Lung (tissue), 12 donors: ENCODE measurements around the gene NLE1. TPM values are rescaled to one million over a fixed set of nuclear protein-coding genes. Genes with fewer than 3 reads are reported as not detected.
"Not testable (repeated sequence)": the region's sequence is repeated elsewhere in the genome, so short reads cannot be mapped to it uniquely, and the experiment has no call there.

Source experiments
- ATAC-seq: fragments of 200-7000 bp; cut with Tn5 transposase; one replicate; pipeline ENCODE4 v1.9.1; 2020; ENCODE audit warnings: moderate number of reproducible peaks; ENCODE audit not compliant: insufficient read depth, low FRiP score
- DNase-seq, 3 donors: peaks; one replicate each; pipeline ENCODE4 v3.0.0-alpha.2; 2013 to 2017
- H3K27ac ChIP-seq, 2 donors: one replicate each; pipeline ENCODE4 v1.5.1; 2013; ENCODE audit warnings: mild to moderate bottlenecking in 2 of 2, moderate library complexity in 2 of 2, control low read depth in 1 of 2, inconsistent platforms in 1 of 2, low read depth in 1 of 2, low read length in 1 of 2
- H3K27me3 ChIP-seq, 3 donors: one replicate each; pipeline ENCODE4 v1.5.1; 2013; ENCODE audit warnings: low read length in 2 of 3; ENCODE audit not compliant: control insufficient read depth in 3 of 3, insufficient read depth in 3 of 3
- H3K36me3 ChIP-seq, 4 donors: one replicate each; pipeline ENCODE4 v1.5.1; 2013; ENCODE audit warnings: low read length in 4 of 4, mild to moderate bottlenecking in 1 of 4, moderate library complexity in 1 of 4; ENCODE audit not compliant: control insufficient read depth in 4 of 4, insufficient read depth in 4 of 4
- H3K4me1 ChIP-seq, 5 donors: one replicate each; pipeline ENCODE4 v1.5.1; 2013; ENCODE audit warnings: low read length in 5 of 5, mild to moderate bottlenecking in 2 of 5, moderate library complexity in 1 of 5; ENCODE audit not compliant: control insufficient read depth in 5 of 5, insufficient read depth in 5 of 5
- H3K4me3 ChIP-seq: one replicate; pipeline ENCODE4 v1.5.1; 2013; ENCODE audit warnings: mild to moderate bottlenecking, control low read depth, moderate library complexity
- H3K9ac ChIP-seq, 2 donors: one replicate each; pipeline ENCODE4 v1.5.1; 2013; ENCODE audit warnings: low read length in 2 of 2, control low read depth in 1 of 2; ENCODE audit not compliant: insufficient read depth in 1 of 2
- H3K9me3 ChIP-seq, 4 donors: one replicate each; pipeline ENCODE4 v1.5.1; 2013; ENCODE audit warnings: low read length in 3 of 4, mild to moderate bottlenecking in 1 of 4, moderate library complexity in 1 of 4; ENCODE audit not compliant: control insufficient read depth in 4 of 4, insufficient read depth in 3 of 4
- WGBS, 2 donors: extraction: QIAGEN DNeasy Blood & Tissue Kit; methylation state at CpG; one replicate each; pipeline ENCODE4 v1.1.7; 2013; 5-methylcytosine and 5-hydroxymethylcytosine counted together
- polyA plus RNA-seq, 2 donors: library from polyadenylated mRNA; stranded (reverse); fragments of 200-250 nt; gene quantifications; one replicate each; pipeline ENCODE4 v1.2.1, GENCODE V29; 2013
- total RNA-seq, 2 donors: library from RNA; depleted of rRNA in 1 of 2; stranded (reverse); fragments of >200 nt in 1 of 2; gene quantifications; one replicate each; pipeline ENCODE4 v1.2.1, GENCODE V29; 2014 to 2021
- TF ChIP-seq, protein P1 (sequence below): IDR thresholded peaks from 2 replicates; pipeline ENCODE4 v1.5.1; 2012; ENCODE audit warnings: mild to moderate bottlenecking; ENCODE audit errors: control extremely low read depth, extremely low read depth
- donor health status: control.
- donor health status: control.
- donor health status: Bipolar disorder and iron deficiency.
- donor health status: healthy.
- donor health status: DM: yes; HTN: yes; CAD: no.

The NLE1 gene
- total and polyA plus RNA-seq, 4 donors, result 6.8 to 15.2 (median 9.2) TPM

DNA sequence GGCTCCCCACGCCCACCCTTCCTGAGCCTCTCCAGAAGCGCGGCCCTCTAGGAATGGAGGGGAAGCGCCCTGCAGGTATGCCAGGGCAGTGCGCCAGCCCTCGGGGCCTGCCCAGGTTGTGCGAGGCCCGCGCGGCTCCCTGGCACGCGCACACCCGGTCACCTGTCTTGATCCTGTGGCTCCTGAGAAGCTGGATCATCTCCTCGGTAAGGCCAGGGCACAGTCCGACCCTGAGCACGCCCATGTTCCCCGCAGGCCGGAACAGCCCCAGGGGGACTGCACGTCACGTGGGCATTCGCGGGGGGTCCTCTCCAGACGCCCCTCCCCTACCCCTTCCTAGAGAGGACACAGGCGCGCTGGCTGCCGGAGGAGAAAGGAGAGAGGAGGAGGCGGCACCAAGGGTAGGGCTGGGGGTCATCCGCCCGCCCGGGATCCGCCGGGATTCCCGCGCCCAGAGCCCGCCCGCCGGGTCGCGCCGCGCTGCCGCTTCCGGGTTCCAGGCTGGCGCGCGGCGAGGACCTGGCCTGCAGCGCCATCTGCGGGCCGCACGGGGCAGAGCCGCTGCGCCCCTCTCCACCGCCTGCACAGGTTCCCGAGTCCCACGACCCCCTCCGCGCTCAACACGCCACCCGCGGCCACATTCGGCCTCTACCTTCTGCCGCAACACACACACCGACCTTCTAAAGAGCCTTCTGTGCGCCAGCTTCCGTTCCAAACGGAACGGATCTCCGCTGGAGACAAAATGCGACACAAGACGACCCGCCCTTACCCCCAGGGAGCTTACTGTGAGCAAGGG is 22.5 kb downstream of the NLE1 start, which contains the start of gene RAD51D:
Gene RAD51D (minus strand): TSS at position 491 of the 796 bp plus-strand sequence. CDS start 247 bp downstream, at position 244.
- ATAC-seq (peak; percentile 98), DNase-seq (peak; percentile 78 to 87 (median 85))
- peaks cover 0 to 6% (median under 1%) of the 10 kb centered on the region in 4 donors for H3K36me3 ChIP-seq
- TF ChIP-seq, protein P1, sequence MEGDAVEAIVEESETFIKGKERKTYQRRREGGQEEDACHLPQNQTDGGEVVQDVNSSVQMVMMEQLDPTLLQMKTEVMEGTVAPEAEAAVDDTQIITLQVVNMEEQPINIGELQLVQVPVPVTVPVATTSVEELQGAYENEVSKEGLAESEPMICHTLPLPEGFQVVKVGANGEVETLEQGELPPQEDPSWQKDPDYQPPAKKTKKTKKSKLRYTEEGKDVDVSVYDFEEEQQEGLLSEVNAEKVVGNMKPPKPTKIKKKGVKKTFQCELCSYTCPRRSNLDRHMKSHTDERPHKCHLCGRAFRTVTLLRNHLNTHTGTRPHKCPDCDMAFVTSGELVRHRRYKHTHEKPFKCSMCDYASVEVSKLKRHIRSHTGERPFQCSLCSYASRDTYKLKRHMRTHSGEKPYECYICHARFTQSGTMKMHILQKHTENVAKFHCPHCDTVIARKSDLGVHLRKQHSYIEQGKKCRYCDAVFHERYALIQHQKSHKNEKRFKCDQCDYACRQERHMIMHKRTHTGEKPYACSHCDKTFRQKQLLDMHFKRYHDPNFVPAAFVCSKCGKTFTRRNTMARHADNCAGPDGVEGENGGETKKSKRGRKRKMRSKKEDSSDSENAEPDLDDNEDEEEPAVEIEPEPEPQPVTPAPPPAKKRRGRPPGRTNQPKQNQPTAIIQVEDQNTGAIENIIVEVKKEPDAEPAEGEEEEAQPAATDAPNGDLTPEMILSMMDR, result peak; percentile 97
- peak within 1 kb of the TSS; percentile 88 for H3K4me3 ChIP-seq
- WGBS, 2 donors, result 1% methylated on average over 39 to 72 of the region's 72 CpGs
- H3K27ac ChIP-seq, result peak within 1 kb of the TSS in 1 of 2 donors; percentile 91
- H3K4me1 ChIP-seq, result peaks cover 0 to 17% (median 0%) of the 10 kb centered on the region in 5 donors
- H3K27me3 ChIP-seq, result peaks cover 0 to 2% (median 0%) of the 10 kb centered on the region in 3 donors
- no peaks in the 10 kb centered on the region for H3K9me3 ChIP-seq
- H3K9ac ChIP-seq, result peak within 1 kb of the TSS; percentile 47 to 67

DNA sequence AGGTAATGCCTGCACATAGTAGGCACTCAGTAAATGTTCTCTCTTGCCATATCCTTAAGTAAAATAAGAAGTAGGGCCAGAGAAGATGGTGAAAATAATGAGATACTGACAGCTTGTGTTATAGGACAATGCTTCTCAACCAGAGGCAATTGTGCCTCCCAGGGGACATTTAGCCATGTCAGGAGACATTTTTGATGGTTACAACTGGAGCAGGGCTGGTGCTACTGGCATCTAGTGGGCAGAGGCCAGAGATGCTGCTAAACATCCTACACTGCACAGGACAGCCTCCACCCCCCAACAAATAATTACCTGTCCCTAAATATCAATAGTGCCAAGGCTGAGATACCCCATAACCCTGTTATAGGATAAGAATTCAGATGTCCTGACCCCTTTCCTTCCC is 24.1 kb downstream of the NLE1 start:
- ATAC-seq (no peak), DNase-seq (no peak)
- Histone ChIP-seq H3K4me3 (no peak overlapping the region), H3K9ac (no peak overlapping the region), H3K4me1 (peaks cover 0 to 17% (median 0%) of the 10 kb centered on the region in 5 donors), H3K36me3 (peaks cover 0 to 6% (median under 1%) of the 10 kb centered on the region in 4 donors), H3K27ac (no peak overlapping the region), H3K9me3 (no peaks in the 10 kb centered on the region), H3K27me3 (peaks cover 0 to 2% (median 0%) of the 10 kb centered on the region in 3 donors)
- TF ChIP-seq, protein P1, result no peak

DNA sequence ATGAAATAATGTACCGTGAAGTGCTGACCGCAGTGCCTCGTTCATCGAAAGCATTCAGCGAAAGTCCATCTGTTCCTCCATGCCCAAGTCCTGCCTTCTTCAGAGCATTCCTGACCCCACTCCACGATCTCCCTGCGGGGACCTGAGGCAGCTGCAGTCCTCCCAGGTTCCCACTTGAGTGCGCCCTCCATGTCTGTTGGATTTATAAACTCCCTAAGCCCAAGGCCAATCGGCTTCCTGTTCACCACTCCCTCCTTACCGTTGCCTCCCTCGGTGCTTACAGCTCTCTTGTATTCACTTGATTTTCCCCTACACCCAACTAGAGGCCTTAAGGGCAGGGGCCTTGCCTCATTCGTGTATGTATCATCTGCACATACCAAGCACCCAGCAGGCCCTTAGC is 25.3 kb downstream of the NLE1 start:
- DNase-seq (no peak), ATAC-seq (no peak)
- Histone ChIP-seq H3K9me3 (no peaks in the 10 kb centered on the region), H3K36me3 (peaks cover 0 to 6% (median under 1%) of the 10 kb centered on the region in 4 donors), H3K4me3 (no peak overlapping the region), H3K27ac (no peak overlapping the region), H3K9ac (no peak overlapping the region), H3K27me3 (no peaks in the 10 kb centered on the region), H3K4me1 (peaks cover 0 to 17% (median 0%) of the 10 kb centered on the region in 5 donors)
- TF ChIP-seq, protein P1, result no peak
- WGBS, 2 donors, result 88 to 90% methylated on average over 12 of the region's 12 CpGs

DNA sequence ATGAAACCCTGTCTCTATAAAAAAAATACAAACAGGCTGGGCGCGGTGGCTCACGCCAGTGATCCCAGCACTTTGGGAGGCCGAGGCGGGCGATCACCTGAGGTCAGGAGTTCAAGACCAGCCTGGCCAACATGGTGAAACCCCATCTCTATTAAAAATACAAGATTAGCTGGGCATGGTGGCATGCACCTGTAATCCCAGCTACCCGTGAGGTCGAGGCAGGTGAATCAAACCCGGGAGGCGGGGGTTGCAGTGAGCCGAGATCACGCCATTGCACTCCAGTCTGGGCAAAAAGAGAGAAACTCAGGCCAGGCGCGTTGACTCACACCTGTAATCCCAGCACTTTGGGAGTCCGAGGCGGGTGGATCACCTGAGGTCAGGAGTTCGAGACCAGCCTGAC is 31.3 kb downstream of the NLE1 start:
- not testable (repeated sequence) for H3K27me3 ChIP-seq

More for the DNA sequence above, 31.3 kb downstream of the NLE1 start:
- ATAC-seq, DNase-seq, H3K9ac ChIP-seq, H3K4me3 ChIP-seq, H3K27ac ChIP-seq, H3K9me3 ChIP-seq, H3K4me1 ChIP-seq: not testable (repeated sequence)
- 98% methylated on average over 17 of the region's 17 CpGs for WGBS, 2 donors
- peaks cover 5 to 13% (median 9%) of the 10 kb centered on the region in 4 donors for H3K36me3 ChIP-seq
